ENCODE data around the gene HNRNPF. TPM values are rescaled to one million over a fixed set of nuclear protein-coding genes. Genes with fewer than 3 reads are reported as not detected.

HNRNPF gene
- total and polyA plus RNA-seq, 11 donors: 24.0 to 142 (median 79.1) TPM

GRCh38 chr10:43354330-43354635 lies 54.7 kb downstream of the HNRNPF start:
- Histone ChIP-seq H3K4me1 (peaks cover 0 to 7% (median 0%) of the 10 kb centered on the region in 12 donors), H3K36me3 (no peaks in the 10 kb centered on the region), H3K27me3 (peaks cover 0 to 16% (median 2%) of the 10 kb centered on the region in 9 donors), H3K4me3 (no peak overlapping the region), H3K9me3 (no peaks in the 10 kb centered on the region), H3K27ac (no peak overlapping the region)
- DNase-seq (peak in 1 of 5 donors; percentile 9), ATAC-seq (no peak)
- TF ChIP-seq POLR2A (IDR thresholded peaks at IDR 0.05) (no peak), CTCF (IDR thresholded peaks at IDR 0.05) (no peak)
- WGBS, 4 donors: 42 to 46% (median 45%) methylated on average over 2 of the region's 2 CpGs
- intact Hi-C loops (cut with DNase I): loop anchor here in 1 of 10 donors (10.0 kb wide), 1 partner anchor 149 kb away; no protein-coding TSS in a partner anchor

DNA sequence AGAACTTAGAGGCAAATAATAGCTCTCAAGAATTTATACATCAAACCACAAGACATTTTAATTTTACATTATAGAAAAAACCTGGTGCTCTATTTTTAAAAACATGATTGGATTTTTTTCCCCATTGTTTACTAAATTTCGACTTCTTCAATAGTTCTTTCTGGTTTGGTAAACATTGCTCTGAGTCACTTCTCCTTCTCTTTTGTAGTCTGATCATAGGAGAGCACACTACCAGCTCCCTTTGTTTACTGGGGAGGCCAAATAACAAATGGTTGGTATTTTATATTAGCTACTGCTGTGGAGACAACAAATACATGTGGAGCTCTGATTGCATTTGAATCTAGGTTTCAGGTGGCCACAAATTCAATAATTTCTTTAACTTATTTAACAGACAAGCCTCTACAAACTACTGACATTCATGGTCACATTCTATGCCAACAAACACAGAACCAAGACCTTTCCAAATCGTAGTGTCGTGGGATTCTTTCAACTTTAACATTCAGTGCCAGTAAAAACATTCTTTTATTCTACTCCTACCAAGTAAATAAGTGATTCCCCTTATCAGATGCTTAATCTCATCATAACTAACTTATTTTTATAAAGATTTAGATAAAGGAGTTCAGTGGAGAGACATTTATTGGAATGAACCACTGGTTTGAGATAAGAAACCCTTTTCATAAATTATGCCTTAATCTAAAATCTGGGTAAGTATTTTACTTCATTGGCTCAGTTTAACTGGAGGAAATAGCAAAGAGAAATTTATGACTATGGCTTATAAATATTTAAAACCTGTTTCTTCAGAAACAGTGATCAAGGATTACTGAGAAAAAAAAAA lies 55.3 kb downstream of the HNRNPF start:
- 41 to 64% (median 49%) methylated on average over 3 of the region's 3 CpGs for WGBS, 4 donors

GRCh38 chr10:43352951-43353350 lies 56.0 kb downstream of the HNRNPF start:
- no peaks in the 10 kb centered on the region for H3K9me3 ChIP-seq
- ATAC-seq (no peak), DNase-seq (peak in 1 of 5 donors; percentile 3)
- peaks cover 0 to 19% (median 2%) of the 10 kb centered on the region in 9 donors for H3K27me3 ChIP-seq
- no peak overlapping the region for H3K27ac ChIP-seq
- no peak for TF ChIP-seq POLR2A (IDR thresholded peaks at IDR 0.05)
- no peak for TF ChIP-seq CTCF (IDR thresholded peaks at IDR 0.05)
- no peak overlapping the region for H3K4me3 ChIP-seq
- peaks cover 0 to 7% (median 0%) of the 10 kb centered on the region in 12 donors for H3K4me1 ChIP-seq
- WGBS, 4 donors: 66 to 71% (median 69%) methylated on average over 7 of the region's 7 CpGs
- H3K36me3 ChIP-seq: no peaks in the 10 kb centered on the region
- intact Hi-C loops (cut with DNase I): loop anchor here in 1 of 10 donors (10.0 kb wide), 1 partner anchor 148 kb away; no protein-coding TSS in a partner anchor

More for the DNA sequence above, 55.3 kb downstream of the HNRNPF start:
- ATAC-seq (no peak), DNase-seq (no peak)
- peaks cover 0 to 19% (median 2%) of the 10 kb centered on the region in 9 donors for H3K27me3 ChIP-seq
- intact Hi-C loops (cut with DNase I): loop anchor here in 1 of 10 donors (10.0 kb wide), 1 partner anchor 149 kb away; no protein-coding TSS in a partner anchor
- TF ChIP-seq POLR2A (IDR thresholded peaks at IDR 0.05) (no peak), CTCF (IDR thresholded peaks at IDR 0.05) (no peak)
- no peak overlapping the region for H3K4me3 ChIP-seq
- H3K4me1 ChIP-seq: peaks cover 0 to 7% (median 0%) of the 10 kb centered on the region in 12 donors
- no peaks in the 10 kb centered on the region for H3K36me3 ChIP-seq
- H3K27ac ChIP-seq: no peak overlapping the region
- no peaks in the 10 kb centered on the region for H3K9me3 ChIP-seq

GRCh38 chr10:43351301-43351700 lies 57.7 kb downstream of the HNRNPF start:
- no peak overlapping the region for H3K4me3 ChIP-seq
- no peaks in the 10 kb centered on the region for H3K36me3 ChIP-seq
- H3K27ac ChIP-seq: no peak overlapping the region
- WGBS, 4 donors: 72 to 77% (median 76%) methylated on average over 13 to 14 of the region's 14 CpGs
- no peak for ATAC-seq
- peak in 1 of 5 donors; percentile 7 for DNase-seq
- H3K27me3 ChIP-seq: peaks cover 0 to 19% (median 2%) of the 10 kb centered on the region in 9 donors
- TF ChIP-seq POLR2A (IDR thresholded peaks at IDR 0.05): no peak
- H3K9me3 ChIP-seq: no peaks in the 10 kb centered on the region
- peaks cover 0 to 7% (median 0%) of the 10 kb centered on the region in 12 donors for H3K4me1 ChIP-seq
- intact Hi-C loops (cut with DNase I): loop anchor here in 1 of 10 donors (10.0 kb wide), 1 partner anchor 146 kb away; no protein-coding TSS in a partner anchor
